CD4-positive, alpha-beta T cell treated with Interleukin-6 at 100 ng/mL for 8 hours (primary cell): ENCODE measurements around the gene NECTIN2.
A peak's percentile ranks its signal among the peaks of the same experiment; 100 is the strongest.
"Not testable (repeated sequence)": the region's sequence is repeated elsewhere in the genome, so short reads cannot be mapped to it uniquely, and the experiment has no call there.

Source experiments
- DNase-seq: peaks from one replicate; pipeline ENCODE4 v3.0.0-alpha.2; 2020; ENCODE audit warnings: mixed read lengths, low spot score

The NECTIN2 gene

DNA sequence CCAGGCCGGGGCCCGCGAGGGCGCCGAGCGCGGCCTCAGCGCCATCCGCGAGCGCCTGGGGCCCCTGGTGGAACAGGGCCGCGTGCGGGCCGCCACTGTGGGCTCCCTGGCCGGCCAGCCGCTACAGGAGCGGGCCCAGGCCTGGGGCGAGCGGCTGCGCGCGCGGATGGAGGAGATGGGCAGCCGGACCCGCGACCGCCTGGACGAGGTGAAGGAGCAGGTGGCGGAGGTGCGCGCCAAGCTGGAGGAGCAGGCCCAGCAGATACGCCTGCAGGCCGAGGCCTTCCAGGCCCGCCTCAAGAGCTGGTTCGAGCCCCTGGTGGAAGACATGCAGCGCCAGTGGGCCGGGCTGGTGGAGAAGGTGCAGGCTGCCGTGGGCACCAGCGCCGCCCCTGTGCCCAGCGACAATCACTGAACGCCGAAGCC lies 62.8 kb downstream of the NECTIN2 start:
- DNase-seq: no peak

DNA sequence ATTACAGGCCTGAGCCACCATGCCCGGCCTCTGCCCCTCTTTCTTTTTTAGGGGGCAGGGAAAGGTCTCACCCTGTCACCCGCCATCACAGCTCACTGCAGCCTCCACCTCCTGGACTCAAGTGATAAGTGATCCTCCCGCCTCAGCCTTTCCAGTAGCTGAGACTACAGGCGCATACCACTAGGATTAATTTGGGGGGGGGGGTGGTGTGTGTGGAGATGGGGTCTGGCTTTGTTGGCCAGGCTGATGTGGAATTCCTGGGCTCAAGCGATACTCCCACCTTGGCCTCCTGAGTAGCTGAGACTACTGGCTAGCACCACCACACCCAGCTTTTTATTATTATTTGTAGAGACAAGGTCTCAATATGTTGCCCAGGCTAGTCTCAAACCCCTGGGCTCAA lies 63.7 kb downstream of the NECTIN2 start:
- no peak for DNase-seq

DNA sequence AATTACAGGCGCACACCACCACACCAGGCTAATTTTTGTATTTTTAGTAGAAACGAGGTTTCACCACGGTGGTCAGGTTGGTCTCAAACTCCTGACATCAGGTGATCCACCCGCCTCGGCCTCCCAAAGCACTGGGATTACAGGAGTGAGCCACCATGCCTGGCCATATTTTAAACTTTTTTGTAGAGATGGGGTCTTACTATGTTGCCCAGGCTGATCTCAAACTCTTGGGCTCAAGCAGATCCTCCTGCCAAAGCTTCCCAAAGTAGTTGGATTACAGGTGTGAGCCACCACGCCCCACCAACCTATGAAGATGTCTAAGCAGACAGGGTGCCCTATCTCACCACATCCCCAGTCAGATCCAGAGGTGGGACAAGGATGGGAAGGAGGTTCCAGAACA lies 65.8 kb downstream of the NECTIN2 start:
- DNase-seq: not testable (repeated sequence)

DNA sequence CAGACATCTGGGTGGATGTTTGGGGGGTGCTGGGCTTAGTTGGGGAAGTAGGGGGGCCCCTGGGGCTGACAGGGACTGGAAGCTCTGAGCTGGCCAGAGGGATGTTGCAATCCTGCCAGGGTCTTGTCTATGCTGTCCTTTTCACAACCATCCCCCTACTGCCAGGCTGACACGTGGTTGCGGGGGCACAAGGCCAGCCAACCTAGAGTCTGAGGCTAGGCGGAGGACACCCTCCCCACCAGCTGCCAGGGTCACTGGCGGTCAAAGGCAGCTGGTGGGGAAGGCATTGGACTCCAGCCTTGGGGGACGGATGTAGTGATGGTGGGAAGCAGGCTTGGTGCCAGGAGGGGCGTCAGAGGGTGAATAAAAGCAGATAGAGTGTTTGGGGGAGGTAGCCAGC lies 66.8 kb downstream of the NECTIN2 start:
- DNase-seq: no peak

DNA sequence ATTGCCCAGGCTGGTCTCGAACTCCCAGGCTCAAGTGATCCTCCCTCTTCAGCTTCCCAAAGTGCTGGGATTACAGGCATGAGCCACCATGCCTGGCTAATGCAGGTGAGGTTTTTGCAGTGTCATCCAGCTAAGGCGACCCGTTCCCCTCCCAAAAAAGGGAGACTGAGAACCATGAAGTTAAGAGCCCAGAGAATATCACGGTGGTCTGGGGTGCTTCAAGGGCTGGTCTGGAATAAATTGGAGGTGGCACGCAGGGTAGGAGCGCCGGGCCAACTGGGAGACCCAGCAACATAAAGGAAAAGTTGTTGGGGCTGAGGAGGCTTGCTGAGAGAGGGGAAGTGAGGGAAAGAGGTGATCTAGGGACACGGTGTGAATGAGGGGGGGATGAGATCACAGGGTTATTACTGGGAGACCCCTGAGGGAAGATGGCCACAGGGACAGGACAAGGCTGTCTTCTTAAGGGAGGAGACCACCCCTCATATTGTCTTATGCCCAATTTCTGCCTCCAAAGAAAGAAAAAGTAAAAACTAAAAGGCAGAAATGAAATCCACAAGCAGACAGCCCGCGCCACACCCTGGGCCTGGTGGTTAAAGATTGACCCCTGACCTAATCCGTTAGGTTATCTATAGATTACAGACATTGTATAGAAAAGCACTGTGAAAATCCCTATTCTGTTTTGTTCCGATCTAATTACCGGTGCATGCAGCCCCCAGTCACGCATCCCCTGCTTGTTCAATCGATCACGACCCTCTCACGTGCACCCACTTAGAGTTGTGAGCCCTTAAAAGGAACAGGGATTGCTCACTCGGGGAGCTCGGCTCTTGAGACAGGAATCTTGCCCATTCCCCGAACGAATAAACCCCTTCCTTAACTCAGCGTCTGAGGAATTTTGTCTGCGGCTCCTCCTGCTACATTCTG lies 67.7 kb downstream of the NECTIN2 start:
- DNase-seq: not testable (repeated sequence)

DNA sequence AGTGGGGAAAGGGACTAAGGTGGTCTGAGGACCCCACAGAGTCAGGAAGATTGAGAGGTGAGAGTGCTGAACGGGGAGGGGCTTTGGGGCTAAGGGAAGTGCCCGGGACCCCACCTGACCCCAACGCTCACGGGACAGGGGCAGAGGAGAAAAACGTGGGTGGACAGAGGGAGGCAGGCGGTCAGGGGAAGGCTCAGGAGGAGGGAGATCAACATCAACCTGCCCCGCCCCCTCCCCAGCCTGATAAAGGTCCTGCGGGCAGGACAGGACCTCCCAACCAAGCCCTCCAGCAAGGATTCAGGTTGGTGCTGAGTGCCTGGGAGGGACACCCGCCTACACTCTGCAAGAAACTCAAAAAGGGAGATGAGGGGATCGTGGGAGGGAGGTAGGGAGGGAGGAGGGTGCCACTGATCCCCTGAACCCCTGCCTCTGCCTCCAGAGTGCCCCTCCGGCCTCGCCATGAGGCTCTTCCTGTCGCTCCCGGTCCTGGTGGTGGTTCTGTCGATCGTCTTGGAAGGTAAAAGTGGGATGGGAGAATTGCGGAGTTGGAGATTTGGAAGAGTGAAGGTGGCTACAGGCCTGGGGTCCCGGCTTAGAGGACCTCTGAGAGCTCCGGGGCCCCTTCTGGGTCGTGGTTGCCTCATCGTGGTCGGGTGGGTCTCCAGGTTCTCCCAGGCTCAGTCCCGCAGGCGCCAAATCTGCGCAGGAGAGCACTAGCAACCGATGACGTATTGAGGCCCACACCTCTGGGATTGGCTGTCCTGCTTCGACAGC lies 68.5 kb downstream of the NECTIN2 start, which contains the start of gene APOC1:
TSS of gene APOC1 (plus strand) at position 176 of the 774 bp plus-strand sequence. CDS start at position 460, 284 bp downstream.
- DNase-seq: peak; percentile 74

DNA sequence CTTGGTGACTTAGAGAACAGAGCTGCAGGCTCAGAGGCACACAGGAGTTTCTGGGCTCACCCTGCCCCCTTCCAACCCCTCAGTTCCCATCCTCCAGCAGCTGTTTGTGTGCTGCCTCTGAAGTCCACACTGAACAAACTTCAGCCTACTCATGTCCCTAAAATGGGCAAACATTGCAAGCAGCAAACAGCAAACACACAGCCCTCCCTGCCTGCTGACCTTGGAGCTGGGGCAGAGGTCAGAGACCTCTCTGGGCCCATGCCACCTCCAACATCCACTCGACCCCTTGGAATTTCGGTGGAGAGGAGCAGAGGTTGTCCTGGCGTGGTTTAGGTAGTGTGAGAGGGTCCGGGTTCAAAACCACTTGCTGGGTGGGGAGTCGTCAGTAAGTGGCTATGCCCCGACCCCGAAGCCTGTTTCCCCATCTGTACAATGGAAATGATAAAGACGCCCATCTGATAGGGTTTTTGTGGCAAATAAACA lies 78.2 kb downstream of the NECTIN2 start:
- no peak for DNase-seq

DNA sequence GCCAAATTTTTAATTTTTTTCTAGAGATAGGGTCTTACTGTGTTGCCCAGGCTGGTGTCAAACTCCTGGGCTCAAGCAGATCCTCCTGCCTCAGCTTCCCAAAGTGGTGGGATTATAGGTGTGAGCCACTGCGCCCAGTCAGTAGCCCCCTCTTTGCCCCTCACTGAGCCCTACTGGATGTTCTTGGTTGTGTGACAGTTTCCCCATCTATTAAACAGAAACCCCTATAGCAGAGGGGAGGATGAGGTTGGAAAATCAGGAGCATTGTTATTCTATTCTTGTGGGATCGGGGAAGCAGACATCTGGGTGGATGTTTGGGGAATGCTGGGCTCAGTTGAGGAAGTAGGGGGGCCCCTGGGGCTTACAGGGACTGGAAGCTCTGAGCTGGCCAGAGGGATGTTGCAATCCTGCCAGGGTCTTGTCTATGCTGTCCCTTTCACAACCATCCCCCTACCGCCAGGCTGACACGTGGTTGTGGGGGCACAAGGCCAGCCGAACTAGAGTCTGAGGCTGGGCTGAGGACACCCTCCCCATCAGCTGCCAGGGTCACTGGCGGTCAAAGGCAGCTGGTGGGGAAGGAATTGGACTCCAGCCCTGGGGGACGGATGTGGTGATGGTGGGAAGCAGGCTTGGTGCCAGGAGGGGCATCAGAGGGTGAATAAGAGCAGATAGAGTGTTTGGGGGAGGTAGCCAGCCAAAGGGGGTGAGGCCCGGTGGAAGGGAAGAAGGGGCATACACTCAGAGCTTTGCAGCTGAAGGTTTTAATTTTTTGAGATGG lies 79.2 kb downstream of the NECTIN2 start:
- no peak for DNase-seq

DNA sequence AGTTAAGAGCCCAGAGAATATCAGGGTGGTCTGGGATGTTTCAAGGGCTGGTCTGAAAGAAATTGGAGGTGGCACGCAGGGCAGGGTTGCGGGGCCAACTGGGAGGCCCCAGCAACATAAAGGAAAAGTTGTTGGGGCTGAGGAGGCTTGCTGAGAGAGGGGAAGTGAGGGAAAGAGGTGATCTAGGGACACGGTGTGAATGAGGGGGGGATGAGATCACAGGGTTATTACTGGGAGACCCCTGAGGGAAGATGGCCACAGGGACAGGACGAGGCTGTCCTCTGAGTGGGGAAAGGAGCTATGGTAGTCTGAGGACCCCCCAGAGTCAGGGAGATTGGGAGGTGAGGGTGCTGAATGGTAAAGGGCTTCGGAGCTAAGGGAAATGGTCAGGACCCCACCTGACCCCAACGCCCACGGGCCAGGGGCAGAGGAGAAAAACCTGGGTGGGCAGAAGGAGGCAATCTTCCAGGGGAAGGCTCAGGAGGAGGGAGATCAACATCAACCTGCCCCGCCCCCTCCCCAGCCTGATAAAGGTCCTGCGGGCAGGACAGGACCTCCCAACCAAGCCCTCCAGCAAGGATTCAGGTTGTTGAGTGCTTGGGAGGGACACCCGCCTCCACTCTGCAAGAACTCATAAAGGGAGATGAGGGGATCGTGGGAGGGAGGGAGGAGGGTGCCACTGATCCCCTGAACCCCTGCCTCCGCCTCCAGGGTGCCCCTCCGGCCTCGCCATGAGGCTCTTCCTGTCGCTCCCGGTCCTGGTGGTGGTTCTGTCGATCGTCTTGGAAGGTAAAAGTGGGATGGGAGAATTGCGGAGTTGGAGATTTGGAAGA lies 80.4 kb downstream of the NECTIN2 start:
- DNase-seq: not testable (repeated sequence)

DNA sequence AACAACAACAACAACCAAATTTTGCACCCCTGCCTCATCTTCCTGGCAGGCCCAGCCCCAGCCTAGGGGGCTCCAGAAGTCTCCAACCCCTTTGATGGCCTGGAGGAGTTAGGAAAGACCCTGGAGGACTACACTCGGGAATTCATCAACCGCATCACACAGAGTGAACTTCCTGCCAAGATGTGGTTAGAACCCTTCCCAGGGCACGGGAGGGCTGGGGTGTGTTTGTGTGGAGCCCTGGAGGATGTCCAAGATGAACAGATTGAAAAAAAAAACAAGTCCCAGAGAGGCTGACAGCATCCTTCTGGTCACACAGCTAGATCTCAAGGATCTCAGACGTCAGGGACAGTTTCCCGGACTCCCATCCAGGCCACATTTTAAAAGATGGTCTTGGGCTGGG lies 81.6 kb downstream of the NECTIN2 start:
- DNase-seq: no peak

DNA sequence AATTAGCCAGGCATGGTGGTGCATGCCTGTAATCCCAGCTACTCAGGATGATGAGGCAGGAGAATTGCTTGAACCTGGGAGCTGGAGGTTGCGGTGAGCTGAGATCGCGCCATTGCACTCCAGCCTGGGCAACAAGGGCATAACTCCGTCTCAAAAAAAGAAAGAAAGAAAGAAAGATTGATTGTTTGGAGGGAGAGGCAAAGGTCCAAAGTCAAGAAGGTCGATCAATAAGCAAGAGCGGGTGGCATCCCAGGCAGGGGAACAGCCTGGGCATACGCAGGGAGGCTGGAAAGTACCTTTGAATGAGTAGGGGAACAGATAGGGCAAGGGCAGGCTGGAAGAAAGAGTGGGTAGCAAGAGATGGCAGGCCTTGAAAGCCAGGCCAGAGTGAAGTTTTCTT lies 84.0 kb downstream of the NECTIN2 start:
- no peak for DNase-seq

DNA sequence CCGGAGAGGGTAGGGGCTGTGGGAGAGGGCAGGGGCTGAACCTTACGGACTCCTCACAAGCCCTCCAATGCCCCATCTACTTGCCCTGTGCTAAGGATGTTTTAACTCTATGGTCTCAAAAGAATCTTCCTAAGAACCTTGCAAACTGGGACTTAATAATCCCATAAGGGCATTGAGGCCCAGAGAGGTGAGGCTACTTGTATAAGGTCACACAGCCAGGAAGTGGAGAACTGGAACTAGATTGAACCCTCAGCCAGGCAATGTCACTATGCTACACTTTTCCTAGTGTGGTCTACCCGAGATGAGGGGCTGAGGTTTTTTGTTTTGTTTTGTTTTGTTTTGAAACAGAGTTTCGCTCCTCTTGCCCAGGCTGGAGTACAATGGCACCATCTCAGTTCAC lies 85.4 kb downstream of the NECTIN2 start:
- no peak for DNase-seq
